Activated naive CD4-positive, alpha-beta T cell treated with anti-CD3 and anti-CD28 coated beads, Interleukin-2, amount 50 U/mL, for 24 hours (primary cell): ENCODE results near the gene SLC2A9.
"Not testable (repeated sequence)": the region's sequence is repeated elsewhere in the genome, so short reads cannot be mapped to it uniquely, and the experiment has no call there.

Experiments
- H3K27ac Mint-ChIP-seq: one replicate; pipeline ENCODE4 v1.8.0; 2021; ENCODE audit warnings: mild to moderate bottlenecking, mixed read lengths
- H3K27me3 Mint-ChIP-seq: one replicate; pipeline ENCODE4 v1.8.0; 2021; ENCODE audit warnings: mixed read lengths
- H3K36me3 Mint-ChIP-seq: one replicate; pipeline ENCODE4 v1.8.0; 2021; ENCODE audit warnings: mixed read lengths
- H3K4me1 Mint-ChIP-seq: one replicate; pipeline ENCODE4 v1.8.0; 2021; ENCODE audit warnings: mixed read lengths
- H3K4me3 Mint-ChIP-seq: one replicate; pipeline ENCODE4 v1.8.0; 2021; ENCODE audit warnings: mild to moderate bottlenecking, mixed read lengths
- H3K9me3 Mint-ChIP-seq: one replicate; pipeline ENCODE4 v1.8.0; 2021; ENCODE audit warnings: mixed read lengths

The SLC2A9 gene

DNA sequence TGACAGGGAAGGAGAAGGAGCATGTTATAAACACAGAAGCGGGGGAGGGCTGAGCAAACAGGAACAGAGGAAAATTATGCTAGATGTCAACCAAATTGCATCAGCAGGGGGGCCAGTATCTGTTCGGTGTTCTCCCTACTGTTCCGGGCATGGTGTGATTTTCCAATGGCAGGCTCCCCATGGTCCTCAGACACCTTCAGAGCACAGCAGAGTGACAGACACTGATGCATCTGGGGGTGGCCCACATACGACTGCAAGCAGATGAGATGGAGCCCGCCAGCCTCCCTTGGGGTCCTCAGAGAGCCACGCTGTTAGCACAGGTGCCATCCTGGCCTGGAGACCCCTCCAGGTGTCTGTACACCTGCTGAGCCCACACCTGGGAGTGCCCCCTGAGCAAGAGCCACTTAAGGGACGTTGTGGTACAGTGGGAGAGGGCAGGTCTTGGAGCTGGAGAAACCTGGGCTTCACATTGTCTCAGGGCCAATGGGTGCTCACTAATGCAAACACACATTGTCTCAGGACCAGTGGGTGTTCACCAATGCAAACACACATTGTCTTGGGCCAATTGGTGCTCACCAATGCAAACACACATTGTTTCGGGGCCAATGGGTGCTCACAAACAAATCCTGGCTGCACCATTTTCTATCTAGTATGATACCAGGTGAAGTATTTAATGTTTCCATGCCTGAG is 95.4 kb downstream of the SLC2A9 start:
- no peaks in the 10 kb centered on the region for H3K4me1 Mint-ChIP-seq
- no peaks in the 10 kb centered on the region for H3K9me3 Mint-ChIP-seq
- H3K27ac Mint-ChIP-seq, result no peak overlapping the region
- no peaks in the 10 kb centered on the region for H3K27me3 Mint-ChIP-seq
- H3K36me3 Mint-ChIP-seq, result no peaks in the 10 kb centered on the region
- no peak overlapping the region for H3K4me3 Mint-ChIP-seq

DNA sequence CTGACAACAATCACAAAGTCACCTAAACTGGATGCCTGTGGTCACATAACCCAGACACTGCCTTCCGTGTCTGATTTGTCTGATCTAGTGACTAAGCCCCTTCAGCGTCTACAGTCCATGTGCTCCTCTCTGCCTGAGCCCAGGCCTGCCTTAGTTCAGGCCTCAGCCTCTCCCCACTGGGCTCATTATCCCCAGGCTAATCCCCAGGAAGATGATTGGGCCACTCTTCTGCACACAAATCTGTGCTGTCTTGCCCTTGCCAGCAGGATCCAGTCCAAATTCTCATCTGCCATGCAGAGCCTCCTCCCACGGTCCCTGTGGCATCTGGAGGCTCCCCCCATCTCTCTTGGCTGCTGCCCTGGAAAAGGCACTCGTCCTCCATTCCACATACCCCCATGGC is 96.5 kb downstream of the SLC2A9 start:
- H3K9me3 Mint-ChIP-seq, result no peaks in the 10 kb centered on the region
- H3K4me1 Mint-ChIP-seq, result no peaks in the 10 kb centered on the region
- H3K27me3 Mint-ChIP-seq, result no peaks in the 10 kb centered on the region
- H3K27ac Mint-ChIP-seq, result no peak overlapping the region
- H3K4me3 Mint-ChIP-seq, result no peak overlapping the region
- H3K36me3 Mint-ChIP-seq, result no peaks in the 10 kb centered on the region

DNA sequence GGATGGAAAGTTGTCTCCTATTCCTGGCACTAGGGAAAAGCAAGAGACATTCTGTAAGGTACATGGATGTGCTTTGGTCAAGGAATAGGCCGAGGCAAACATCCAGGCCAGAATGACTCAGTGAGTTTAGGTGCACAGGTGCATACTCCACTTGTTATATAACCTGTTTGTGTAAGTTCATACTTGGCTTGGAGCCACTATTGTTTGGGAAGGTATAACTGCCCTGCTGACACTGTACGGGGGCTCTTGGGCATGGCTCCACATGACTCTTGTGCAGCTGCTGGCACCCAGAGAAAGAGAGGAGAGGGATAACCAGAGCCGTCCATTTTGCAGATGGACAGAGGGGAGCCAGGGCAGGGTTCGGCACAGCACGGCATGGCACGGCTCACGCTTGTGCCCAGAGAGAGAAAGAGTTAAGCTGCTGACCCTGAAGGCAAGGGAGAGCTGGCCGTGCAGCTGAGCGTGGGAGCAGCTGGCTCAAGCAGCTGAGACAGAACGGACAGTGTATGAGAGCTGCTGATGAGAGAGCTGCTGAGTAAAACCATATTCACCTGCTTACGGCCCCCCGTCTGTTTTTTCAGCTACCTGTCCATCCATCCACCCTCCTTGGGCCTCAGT is 98.0 kb downstream of the SLC2A9 start:
- Mint-ChIP-seq H3K36me3 (no peaks in the 10 kb centered on the region), H3K4me3 (no peak overlapping the region), H3K4me1 (no peaks in the 10 kb centered on the region), H3K27me3 (no peaks in the 10 kb centered on the region), H3K27ac (no peak overlapping the region), H3K9me3 (no peaks in the 10 kb centered on the region)

DNA sequence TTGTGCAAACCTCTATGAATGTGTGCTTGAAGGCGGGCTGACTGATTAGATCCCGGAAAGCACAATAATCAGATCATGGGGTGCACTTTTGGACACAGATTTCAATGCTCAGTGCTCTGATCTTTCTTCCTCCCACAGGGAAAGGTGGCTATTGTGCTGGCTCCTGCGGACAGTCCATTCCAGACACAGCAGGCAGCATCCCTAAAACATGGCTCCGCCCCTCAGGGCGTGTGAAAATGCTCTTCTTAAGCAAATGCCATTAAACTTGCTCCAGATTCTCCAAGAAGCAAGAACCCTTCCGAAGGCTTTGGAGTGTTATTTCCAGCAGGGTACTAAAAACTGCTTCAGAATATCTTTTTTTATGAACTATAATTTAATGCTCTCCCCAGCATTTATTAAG is 100.0 kb downstream of the SLC2A9 start:
- Mint-ChIP-seq H3K4me3 (no peak overlapping the region), H3K27ac (no peak overlapping the region), H3K27me3 (no peaks in the 10 kb centered on the region), H3K36me3 (no peaks in the 10 kb centered on the region), H3K9me3 (no peaks in the 10 kb centered on the region), H3K4me1 (no peaks in the 10 kb centered on the region)

DNA sequence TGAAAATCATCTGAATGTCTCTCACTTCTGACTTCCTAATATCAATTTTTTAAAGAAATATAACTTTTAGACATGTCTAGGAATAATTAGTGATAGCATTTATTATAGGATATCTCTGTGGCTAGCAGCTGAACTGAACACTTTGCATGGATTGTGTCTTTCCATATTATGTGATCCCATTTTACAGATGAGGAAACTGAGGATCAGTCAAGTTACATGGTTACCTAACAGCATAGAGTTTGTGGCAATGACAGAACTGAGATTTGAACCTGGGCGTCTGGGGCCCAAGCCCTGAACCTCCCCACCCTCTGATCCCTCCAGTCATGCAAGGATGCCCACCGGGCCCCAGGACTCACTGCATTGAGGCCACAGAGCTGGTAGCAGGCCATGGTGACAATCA is 101.3 kb downstream of the SLC2A9 start:
- no peak overlapping the region for H3K4me3 Mint-ChIP-seq

DNA sequence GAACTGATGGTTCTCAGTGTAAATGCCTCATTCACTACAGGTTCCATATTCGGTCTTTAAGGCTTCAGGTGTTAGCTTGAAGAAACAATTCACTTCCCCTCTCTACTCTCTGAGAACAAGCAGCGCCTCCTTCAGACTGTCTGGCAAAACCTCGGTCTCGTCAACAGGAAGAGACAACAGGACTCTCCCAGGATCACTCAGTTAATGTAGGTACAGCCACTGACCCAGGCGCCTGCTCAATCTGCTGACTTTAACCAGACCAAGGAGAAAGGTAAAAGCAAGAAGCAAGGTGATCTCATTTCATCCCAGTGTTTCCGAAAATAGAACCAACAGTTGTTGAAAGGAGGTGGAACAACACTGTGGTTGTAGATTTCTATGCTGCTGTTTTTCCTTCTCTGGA is 102.2 kb downstream of the SLC2A9 start:
- H3K27ac Mint-ChIP-seq, result no peak overlapping the region
- no peaks in the 10 kb centered on the region for H3K27me3 Mint-ChIP-seq
- no peaks in the 10 kb centered on the region for H3K9me3 Mint-ChIP-seq
- no peaks in the 10 kb centered on the region for H3K36me3 Mint-ChIP-seq
- no peaks in the 10 kb centered on the region for H3K4me1 Mint-ChIP-seq
- H3K4me3 Mint-ChIP-seq, result no peak overlapping the region

More for the DNA sequence above, 101.3 kb downstream of the SLC2A9 start:
- Mint-ChIP-seq H3K9me3 (no peaks in the 10 kb centered on the region), H3K27ac (no peak overlapping the region), H3K36me3 (no peaks in the 10 kb centered on the region), H3K4me1 (no peaks in the 10 kb centered on the region), H3K27me3 (no peaks in the 10 kb centered on the region)

DNA sequence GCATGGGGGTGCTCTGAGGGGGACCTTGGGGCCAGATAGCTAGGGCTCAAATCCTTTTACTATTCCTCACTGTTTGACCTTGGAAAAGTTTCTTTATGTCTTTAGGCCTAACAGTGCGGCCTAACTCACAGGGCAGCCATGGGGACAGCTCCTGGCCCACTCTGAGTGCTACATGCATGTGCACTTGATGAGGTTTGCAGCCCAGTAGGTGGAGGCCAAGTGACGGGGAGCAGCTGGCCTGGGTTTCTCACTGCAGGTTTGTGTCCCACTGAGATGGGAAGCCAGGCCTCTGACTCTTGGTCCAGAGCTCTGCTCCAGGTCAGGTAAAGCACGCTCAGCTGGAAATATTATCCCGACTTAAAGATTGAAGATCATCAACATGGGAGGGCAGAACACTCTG is 102.8 kb downstream of the SLC2A9 start:
- no peaks in the 10 kb centered on the region for H3K27me3 Mint-ChIP-seq

DNA sequence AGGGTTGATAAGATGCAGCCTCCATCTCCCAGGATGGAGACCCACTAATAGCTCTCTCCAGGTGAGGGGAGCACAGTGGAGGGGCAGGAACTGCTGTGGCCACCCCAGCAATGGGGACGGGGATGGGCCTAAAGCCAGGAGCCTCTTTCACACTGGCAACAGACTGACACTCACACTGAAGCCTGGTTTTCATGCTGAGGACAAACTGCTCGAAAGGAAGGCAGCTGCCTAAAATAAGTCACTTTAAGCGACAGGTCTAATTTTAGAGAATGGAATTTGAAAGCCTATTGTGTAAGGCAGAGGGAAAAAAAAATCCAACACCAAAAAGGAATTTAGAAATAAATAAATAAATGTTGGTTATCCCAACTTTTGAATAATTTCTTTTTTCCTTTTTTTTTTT is 104.4 kb downstream of the SLC2A9 start:
- Mint-ChIP-seq H3K4me3 (no peak overlapping the region), H3K4me1 (no peaks in the 10 kb centered on the region), H3K9me3 (no peaks in the 10 kb centered on the region)

More for the DNA sequence above, 102.8 kb downstream of the SLC2A9 start:
- Mint-ChIP-seq H3K4me1 (no peaks in the 10 kb centered on the region), H3K4me3 (no peak overlapping the region), H3K36me3 (no peaks in the 10 kb centered on the region), H3K27ac (no peak overlapping the region), H3K9me3 (no peaks in the 10 kb centered on the region)

DNA sequence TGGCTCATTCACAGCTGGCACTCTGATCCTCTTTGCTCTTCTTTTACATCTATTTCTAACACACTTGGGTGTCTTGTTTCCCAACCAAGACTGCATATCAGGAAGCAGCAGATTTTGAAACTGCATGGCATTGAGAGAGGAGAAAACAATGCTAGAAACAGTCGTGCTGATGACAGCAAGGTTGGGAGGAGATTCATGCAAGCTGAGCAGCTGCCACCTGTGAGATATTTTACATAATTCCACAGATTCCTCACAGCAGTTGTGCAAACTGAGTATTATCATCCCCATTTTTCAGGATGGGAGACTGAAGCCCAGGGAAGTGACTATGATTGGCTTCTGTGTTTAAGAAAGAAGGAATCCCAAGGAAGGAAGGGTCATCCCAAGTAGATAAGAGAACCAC is 105.0 kb downstream of the SLC2A9 start:
- H3K27me3 Mint-ChIP-seq, result no peaks in the 10 kb centered on the region
- H3K27ac Mint-ChIP-seq, result no peak overlapping the region
- no peaks in the 10 kb centered on the region for H3K4me1 Mint-ChIP-seq
- H3K36me3 Mint-ChIP-seq, result peaks cover 4% of the 10 kb centered on the region
- no peak overlapping the region for H3K4me3 Mint-ChIP-seq
- no peaks in the 10 kb centered on the region for H3K9me3 Mint-ChIP-seq

More for the DNA sequence above, 104.4 kb downstream of the SLC2A9 start:
- Mint-ChIP-seq H3K36me3 (no peaks in the 10 kb centered on the region), H3K27ac (no peak overlapping the region), H3K27me3 (no peaks in the 10 kb centered on the region)

DNA sequence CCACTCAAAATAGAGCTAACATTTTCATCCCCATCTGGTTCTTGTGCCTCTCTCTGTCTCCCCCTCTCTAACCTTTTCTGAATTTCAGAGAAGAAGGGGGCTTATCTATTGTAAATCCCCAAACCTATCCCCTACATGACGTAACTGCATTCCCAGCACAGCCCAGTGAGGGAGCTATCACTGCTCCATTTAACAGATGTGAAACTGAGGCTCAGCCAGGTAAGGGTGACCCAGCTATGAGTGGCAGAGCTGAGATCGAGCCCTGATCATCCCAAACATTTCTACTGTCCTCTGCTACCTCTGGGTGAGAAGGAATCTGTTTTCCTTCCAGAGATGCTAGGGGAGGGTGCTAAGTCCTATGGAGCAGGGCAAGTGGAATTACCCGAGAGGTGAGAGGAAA is 107.5 kb downstream of the SLC2A9 start:
- Mint-ChIP-seq H3K4me1 (no peaks in the 10 kb centered on the region), H3K9me3 (no peaks in the 10 kb centered on the region), H3K27me3 (no peaks in the 10 kb centered on the region), H3K27ac (no peak overlapping the region), H3K4me3 (no peak overlapping the region), H3K36me3 (peaks cover 4% of the 10 kb centered on the region)

DNA sequence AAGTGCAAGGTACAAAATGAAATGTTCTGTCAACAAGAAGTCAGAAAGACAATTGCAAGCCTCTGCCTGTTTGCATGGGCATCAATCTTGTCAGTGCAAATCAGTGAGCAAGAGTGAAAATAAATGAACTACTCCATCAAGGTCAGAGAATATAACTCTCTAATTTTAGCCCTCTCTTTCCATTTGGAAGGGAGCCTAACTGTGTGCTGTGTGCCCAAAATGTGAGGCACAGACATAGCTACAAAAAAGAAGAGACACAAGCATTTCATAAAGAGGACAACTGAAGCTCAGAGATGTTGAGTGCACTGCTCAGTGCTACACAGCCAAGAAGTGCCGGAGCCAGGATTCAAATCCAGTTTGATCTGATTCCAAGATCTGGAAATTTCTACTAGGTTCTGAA is 114.3 kb downstream of the SLC2A9 start:
- no peak overlapping the region for H3K4me3 Mint-ChIP-seq
- H3K4me1 Mint-ChIP-seq, result no peaks in the 10 kb centered on the region
- H3K9me3 Mint-ChIP-seq, result no peaks in the 10 kb centered on the region
- peaks cover 5% of the 10 kb centered on the region for H3K36me3 Mint-ChIP-seq
- no peaks in the 10 kb centered on the region for H3K27me3 Mint-ChIP-seq
- no peak overlapping the region for H3K27ac Mint-ChIP-seq

DNA sequence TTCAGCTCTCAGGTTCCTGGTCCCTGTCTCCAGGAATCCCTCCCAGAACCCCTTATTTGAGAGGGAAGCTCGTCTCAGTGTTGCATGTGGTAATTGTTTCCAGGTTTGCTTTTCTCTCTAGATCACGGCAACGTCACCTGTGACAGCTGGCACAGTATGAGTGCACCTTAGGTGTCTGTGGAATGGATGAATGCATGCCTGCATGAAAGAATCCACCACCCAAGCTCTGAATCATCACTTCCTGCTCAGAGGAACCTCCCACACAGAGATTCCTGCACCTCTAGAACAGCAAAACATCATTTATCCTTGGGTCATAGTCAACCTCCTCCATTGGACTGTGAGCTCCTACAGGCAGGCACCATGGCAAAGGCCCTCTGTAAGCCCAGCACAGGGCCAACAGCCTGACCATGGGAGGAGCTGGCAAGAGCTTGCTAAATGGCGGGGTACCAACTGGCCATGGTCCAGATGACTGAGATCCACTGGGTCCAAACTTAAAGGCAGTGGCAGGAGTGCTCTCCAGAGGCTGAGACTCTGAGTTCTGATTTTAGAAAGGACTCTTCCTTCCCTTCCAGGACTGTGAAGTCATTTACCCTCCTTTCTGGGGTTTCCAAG is 116.2 kb downstream of the SLC2A9 start:
- H3K4me1 Mint-ChIP-seq, result no peaks in the 10 kb centered on the region
- H3K9me3 Mint-ChIP-seq, result no peaks in the 10 kb centered on the region
- H3K27me3 Mint-ChIP-seq, result no peaks in the 10 kb centered on the region
- H3K36me3 Mint-ChIP-seq, result peaks cover 2% of the 10 kb centered on the region
- H3K4me3 Mint-ChIP-seq, result no peak overlapping the region
- H3K27ac Mint-ChIP-seq, result no peak overlapping the region

DNA sequence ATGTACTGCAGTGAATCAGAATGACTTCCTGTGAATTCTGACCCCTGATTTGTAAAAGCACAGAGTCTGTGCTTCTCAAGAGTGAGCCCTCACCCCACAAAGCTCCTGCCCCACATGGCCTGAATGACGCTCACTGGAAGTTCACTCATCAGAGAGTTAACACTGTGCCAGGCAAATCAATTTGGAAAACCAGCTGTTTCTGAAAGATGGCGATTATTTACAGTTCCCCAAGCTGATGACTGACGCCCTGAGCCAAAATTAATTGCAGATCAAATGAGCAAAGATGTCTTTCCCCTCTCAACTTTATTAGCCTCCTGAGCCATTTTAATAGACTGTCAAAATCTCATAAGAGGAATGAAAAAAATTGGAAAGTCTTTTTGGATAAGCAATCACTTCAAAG is 118.0 kb downstream of the SLC2A9 start:
- Mint-ChIP-seq H3K4me1 (no peaks in the 10 kb centered on the region), H3K27ac (no peak overlapping the region), H3K36me3 (peaks cover 2% of the 10 kb centered on the region), H3K9me3 (no peaks in the 10 kb centered on the region), H3K4me3 (no peak overlapping the region), H3K27me3 (no peaks in the 10 kb centered on the region)

DNA sequence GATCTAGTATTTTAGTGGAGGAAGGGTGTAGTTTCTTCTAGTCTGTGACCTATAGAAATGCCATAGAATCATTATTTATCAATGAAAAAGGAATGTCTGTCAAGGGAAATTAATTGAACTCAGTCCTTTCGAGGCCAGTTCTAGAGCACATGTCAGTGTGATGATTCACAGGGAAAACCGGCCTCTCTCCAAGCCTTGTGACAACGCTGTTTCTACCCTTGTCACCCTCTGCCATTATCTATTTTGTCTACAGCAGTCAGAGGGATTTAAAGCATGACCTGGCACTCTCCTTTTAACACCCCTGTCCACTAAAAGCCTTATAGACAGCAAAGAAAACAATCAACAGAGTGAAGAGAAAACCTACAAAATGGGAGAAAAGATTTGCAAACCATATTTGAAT is 120.0 kb downstream of the SLC2A9 start:
- Mint-ChIP-seq H3K27ac (no peak overlapping the region), H3K4me3 (no peak overlapping the region), H3K9me3 (no peaks in the 10 kb centered on the region), H3K4me1 (no peaks in the 10 kb centered on the region), H3K36me3 (peaks cover 1% of the 10 kb centered on the region), H3K27me3 (no peaks in the 10 kb centered on the region)

DNA sequence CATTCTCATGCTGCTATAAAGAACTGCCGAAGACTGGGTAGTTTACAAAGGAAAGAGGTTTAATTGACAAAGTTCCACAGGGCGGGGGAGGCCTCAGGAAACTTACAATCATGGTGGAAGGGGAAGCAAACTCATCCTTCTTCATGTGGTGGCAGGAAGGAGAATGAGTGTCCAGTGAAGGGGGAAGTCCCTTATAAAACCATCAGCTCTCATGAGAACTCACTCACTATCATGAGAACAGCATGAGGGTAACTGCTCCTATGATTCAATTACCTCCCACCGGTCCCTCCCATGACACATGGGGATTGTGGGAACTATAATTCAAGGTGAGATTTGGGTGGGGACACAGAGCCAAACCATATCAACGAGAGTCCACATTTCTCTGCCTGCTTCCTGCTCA is 120.7 kb downstream of the SLC2A9 start:
- H3K4me1 Mint-ChIP-seq, H3K36me3 Mint-ChIP-seq, H3K27ac Mint-ChIP-seq, H3K4me3 Mint-ChIP-seq, H3K27me3 Mint-ChIP-seq, H3K9me3 Mint-ChIP-seq: not testable (repeated sequence)

DNA sequence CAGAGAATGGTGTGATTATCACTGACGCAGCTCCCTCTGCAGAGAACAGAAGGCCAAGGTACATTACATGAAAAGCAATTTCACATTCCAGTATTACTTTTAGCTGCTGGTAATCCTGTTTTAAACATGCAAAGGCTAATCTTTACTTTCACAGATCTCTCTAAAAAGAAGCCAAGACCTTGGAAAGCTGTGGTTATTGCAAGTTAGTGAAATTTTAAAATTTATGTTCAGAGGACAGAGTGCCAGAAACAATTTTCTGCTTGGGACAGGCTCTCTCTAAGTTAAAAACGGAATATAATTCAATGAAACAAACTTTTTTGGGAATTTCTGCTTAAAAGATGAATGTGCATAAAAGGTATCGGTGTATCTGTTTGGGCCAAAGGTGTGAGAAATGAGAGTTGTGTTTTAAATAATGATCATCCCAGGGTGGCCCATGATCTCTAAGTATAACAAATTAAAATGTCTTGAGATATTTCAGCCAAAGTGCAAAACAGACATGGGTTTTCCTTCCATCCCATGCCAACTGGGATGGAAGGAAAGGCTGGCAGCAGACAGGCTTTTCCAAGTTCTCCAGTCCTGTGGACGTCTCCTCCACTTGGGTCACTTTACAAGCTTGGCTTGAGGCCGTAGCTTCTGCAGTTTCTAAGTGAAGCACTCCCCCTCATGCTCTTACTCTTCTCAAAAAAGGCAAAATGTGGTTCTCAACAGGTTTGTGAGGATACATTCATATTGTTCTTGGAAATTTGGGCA is 121.8 kb downstream of the SLC2A9 start:
- H3K27ac Mint-ChIP-seq, result no peak overlapping the region
- H3K9me3 Mint-ChIP-seq, result no peaks in the 10 kb centered on the region
- H3K27me3 Mint-ChIP-seq, result no peaks in the 10 kb centered on the region
- no peaks in the 10 kb centered on the region for H3K36me3 Mint-ChIP-seq
- H3K4me1 Mint-ChIP-seq, result no peaks in the 10 kb centered on the region
- no peak overlapping the region for H3K4me3 Mint-ChIP-seq
